Measurements from ENCODE around the gene THAP12.

DNA sequence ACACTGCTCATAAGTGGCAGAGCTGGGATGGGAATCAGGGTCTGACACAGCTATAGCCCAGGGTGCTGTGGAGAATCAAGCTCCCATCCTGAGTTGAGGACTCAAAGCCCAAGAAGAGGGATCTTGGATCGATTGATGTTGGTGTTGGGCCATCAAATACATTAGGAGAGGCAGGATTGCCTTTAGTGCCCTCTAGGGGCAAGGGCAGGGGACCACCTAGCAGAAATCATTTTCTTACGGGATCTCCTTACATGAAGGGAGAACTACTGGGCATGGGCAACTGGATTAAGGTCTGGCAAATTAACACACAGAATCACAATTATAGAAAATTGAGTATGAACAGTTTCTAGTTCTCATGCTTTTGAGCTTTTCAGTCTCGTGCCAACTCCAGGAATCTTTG, 39.0 kb upstream of the THAP12 start:
- TF ChIP-seq, protein P1, sequence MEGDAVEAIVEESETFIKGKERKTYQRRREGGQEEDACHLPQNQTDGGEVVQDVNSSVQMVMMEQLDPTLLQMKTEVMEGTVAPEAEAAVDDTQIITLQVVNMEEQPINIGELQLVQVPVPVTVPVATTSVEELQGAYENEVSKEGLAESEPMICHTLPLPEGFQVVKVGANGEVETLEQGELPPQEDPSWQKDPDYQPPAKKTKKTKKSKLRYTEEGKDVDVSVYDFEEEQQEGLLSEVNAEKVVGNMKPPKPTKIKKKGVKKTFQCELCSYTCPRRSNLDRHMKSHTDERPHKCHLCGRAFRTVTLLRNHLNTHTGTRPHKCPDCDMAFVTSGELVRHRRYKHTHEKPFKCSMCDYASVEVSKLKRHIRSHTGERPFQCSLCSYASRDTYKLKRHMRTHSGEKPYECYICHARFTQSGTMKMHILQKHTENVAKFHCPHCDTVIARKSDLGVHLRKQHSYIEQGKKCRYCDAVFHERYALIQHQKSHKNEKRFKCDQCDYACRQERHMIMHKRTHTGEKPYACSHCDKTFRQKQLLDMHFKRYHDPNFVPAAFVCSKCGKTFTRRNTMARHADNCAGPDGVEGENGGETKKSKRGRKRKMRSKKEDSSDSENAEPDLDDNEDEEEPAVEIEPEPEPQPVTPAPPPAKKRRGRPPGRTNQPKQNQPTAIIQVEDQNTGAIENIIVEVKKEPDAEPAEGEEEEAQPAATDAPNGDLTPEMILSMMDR (IDR thresholded peaks at IDR 0.05), result peak; percentile 22 to 46 (median 40)
- TF ChIP-seq POLR2A (IDR thresholded peaks at IDR 0.05), result no peak

Measured in right lobe of liver (tissue), 4 donors.